HepG2 (cell line): ENCODE results near the gene SMTN. TPM values are rescaled to one million over a fixed set of nuclear protein-coding genes. Genes with fewer than 3 reads are reported as not detected.

Experiments
- ARNTL ChIP-seq: sonication (generic); formaldehyde crosslinking; IDR thresholded peaks from 2 replicates; pipeline ENCODE4 v1.4.0; 2020; ENCODE audit warnings: mild to moderate bottlenecking, missing genetic modification reagents
- ATRX ChIP-seq: sonication (generic); formaldehyde crosslinking; IDR thresholded peaks from 2 replicates; pipeline ENCODE4 v1.4.0; 2020; ENCODE audit warnings: missing genetic modification reagents, borderline replicate concordance
- BCLAF1 ChIP-seq: fragments of 450-650 bp; IDR thresholded peaks from 2 replicates; pipeline ENCODE4 v1.6.1; 2017; ENCODE audit warnings: mild to moderate bottlenecking
- DNMT3B ChIP-seq: conservative IDR thresholded peaks from 2 replicates; pipeline ENCODE4 v1.6.1; 2016; ENCODE audit warnings: missing biosample characterization, control low read depth
- E2F2 ChIP-seq: sonication (generic); formaldehyde crosslinking; IDR thresholded peaks from 2 replicates; pipeline ENCODE4 v1.4.0; 2020; ENCODE audit warnings: missing genetic modification reagents, borderline replicate concordance
- EZH2 ChIP-seq: conservative IDR thresholded peaks from 2 replicates; pipeline ENCODE4 v1.6.1; 2012; ENCODE audit warnings: mild to moderate bottlenecking, low read depth, low read length, moderate library complexity
- FOXA3 ChIP-seq: IDR thresholded peaks from 2 replicates; pipeline ENCODE4 v1.6.1; 2016; ENCODE audit warnings: missing genetic modification reagents, missing compliant biosample characterization
- HIVEP1 ChIP-seq: sonication (generic); formaldehyde crosslinking; IDR thresholded peaks from 2 replicates; pipeline ENCODE4 v1.4.0; 2020; ENCODE audit warnings: mild to moderate bottlenecking, missing genetic modification reagents
- MEIS2 ChIP-seq: sonication (generic); formaldehyde crosslinking; IDR thresholded peaks from 2 replicates; pipeline ENCODE4 v1.9.0; 2021; ENCODE audit warnings: mild to moderate bottlenecking, missing genetic modification reagents
- MYPOP ChIP-seq: sonication (generic); formaldehyde crosslinking; IDR thresholded peaks from 2 replicates; pipeline ENCODE4 v1.8.1; 2023; ENCODE audit warnings: mild to moderate bottlenecking, moderate library complexity, missing genetic modification reagents
- NFE2L1 ChIP-seq: sonication (generic); formaldehyde crosslinking; IDR thresholded peaks from 2 replicates; pipeline ENCODE4 v1.4.0; 2020; ENCODE audit warnings: missing genetic modification reagents, mild to moderate bottlenecking, borderline replicate concordance
- POLR2G ChIP-seq: fragments of 200-400 bp; formaldehyde crosslinking; IDR thresholded peaks from 2 replicates; pipeline ENCODE4 v1.6.1; 2018; ENCODE audit warnings: mild to moderate bottlenecking, low read depth, low read length, moderate library complexity
- ZBTB8A ChIP-seq: sonication (generic); formaldehyde crosslinking; IDR thresholded peaks from 2 replicates; pipeline ENCODE4 v1.4.0; 2020; ENCODE audit warnings: mild to moderate bottlenecking, low read depth, missing genetic modification reagents, borderline replicate concordance
- ZNF784 ChIP-seq: sonication (generic); formaldehyde crosslinking; IDR thresholded peaks from 2 replicates; pipeline ENCODE4 v1.5.1; 2020; ENCODE audit warnings: missing genetic modification reagents, mild to moderate bottlenecking, borderline replicate concordance
- ZNF839 ChIP-seq: sonication (generic); formaldehyde crosslinking; IDR thresholded peaks from 2 replicates; pipeline ENCODE4 v1.4.0; 2020; ENCODE audit warnings: missing genetic modification reagents, mild to moderate bottlenecking, borderline replicate concordance
- ZSCAN25 ChIP-seq: sonication (generic); formaldehyde crosslinking; IDR thresholded peaks from 2 replicates; pipeline ENCODE4 v1.8.0; 2022; ENCODE audit warnings: mild to moderate bottlenecking, missing genetic modification reagents
- ZXDC ChIP-seq: sonication (generic); formaldehyde crosslinking; IDR thresholded peaks from 2 replicates; pipeline ENCODE4 v1.5.0; 2020; ENCODE audit warnings: mild to moderate bottlenecking, missing genetic modification reagents
- polyA plus RNA-seq, 8 experiments: library from polyadenylated mRNA; depleted of rRNA in 3 of 8; stranded (reverse) in 7 of 8; unstranded in 1 of 8; fragments of >200 nt; fragmentation: Illumina TruSeq in 4 of 8; extraction: Trizol in 4 of 8; gene quantifications; 2 replicates each; pipeline versions ENCODE4 v1.2.1 to v1.2.3, GENCODE V29; 2011 to 2016; ENCODE audit warnings: low read depth in 4 of 8, missing spikeins in 1 of 8, mixed read lengths in 1 of 8; ENCODE audit not compliant: insufficient read depth in 1 of 8
- total RNA-seq, 5 experiments: library from RNA; depleted of rRNA; stranded (reverse); fragments of >200 nt; fragmentation: Illumina TruSeq; extraction: Trizol; gene quantifications; 2 replicates each; pipeline ENCODE4 v1.2.3, GENCODE V29; 2016; ENCODE audit warnings: low read depth in 1 of 5

Gene SMTN
- total and polyA plus RNA-seq, 2 of the 13 experiments (the other 11 are each of a cell fraction or from before 2014, with no cell fraction given): 14.7 to 26.1 TPM

GRCh38 chr22:31055635-31056159, 25.4 kb upstream of the SMTN start (continued):
- TF ChIP-seq ZNF784 (no peak), NFE2L1 (CRISPR knock-in tag) (no peak), HIVEP1 (CRISPR knock-in tag) (peak; percentile 78), E2F2 (CRISPR knock-in tag) (peak; percentile 23; the same call in 1 of the 2 replicates), DNMT3B (peak; percentile 86; the same call in 1 of the 2 replicates), BCLAF1 (no peak), EZH2 (no peak), FOXA3 (CRISPR knock-in tag) (peak; percentile 99), MEIS2 (peak; percentile 92), ZNF839 (CRISPR knock-in tag) (no peak), MYPOP (CRISPR knock-in tag) (peak; percentile 84), ATRX (CRISPR knock-in tag) (no peak), ZXDC (CRISPR knock-in tag) (peak; percentile 69; the same call in 1 of the 2 replicates), ZSCAN25 (no peak), POLR2G (no peak), ARNTL (CRISPR knock-in tag) (peak; percentile 88), ZBTB8A (CRISPR knock-in tag) (no peak)
